Measurements from ENCODE around the gene KLHL28.

Gene KLHL28

GRCh38 chr14:44960646-44961045 is 1.1 kb downstream of the KLHL28 start:
- no peak for DNase-seq (ENCODE audit: low read depth)

- no peak for DNase-seq (ENCODE audit: low read depth)
These were observed 1.6 kb downstream of the KLHL28 start for GRCh38 chr14:44960146-44960545.

- DNase-seq (ENCODE audit: low read depth): no peak
These were observed 2.2 kb downstream of the KLHL28 start for GRCh38 chr14:44959538-44959937.

DNA sequence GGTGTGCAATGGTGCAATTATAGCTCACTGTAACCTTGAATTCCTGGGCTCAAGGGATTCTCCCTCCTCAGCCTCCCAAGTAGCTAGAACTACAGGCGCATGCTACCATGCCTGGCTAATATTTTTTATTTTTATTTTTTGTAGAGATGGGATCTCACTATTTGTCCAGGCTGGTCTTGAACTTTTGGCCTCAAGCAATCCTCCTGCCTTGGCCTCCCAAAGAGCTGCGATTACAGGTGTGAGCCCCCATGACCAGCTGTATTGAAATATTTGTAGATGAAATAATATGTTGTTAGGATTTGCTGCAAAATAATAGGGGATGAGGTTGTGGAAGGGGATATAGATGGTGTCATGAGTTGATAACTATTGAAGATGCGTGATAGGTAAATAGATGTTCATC is 4.9 kb downstream of the KLHL28 start:
- DNase-seq (ENCODE audit: low read depth): no peak

DNA sequence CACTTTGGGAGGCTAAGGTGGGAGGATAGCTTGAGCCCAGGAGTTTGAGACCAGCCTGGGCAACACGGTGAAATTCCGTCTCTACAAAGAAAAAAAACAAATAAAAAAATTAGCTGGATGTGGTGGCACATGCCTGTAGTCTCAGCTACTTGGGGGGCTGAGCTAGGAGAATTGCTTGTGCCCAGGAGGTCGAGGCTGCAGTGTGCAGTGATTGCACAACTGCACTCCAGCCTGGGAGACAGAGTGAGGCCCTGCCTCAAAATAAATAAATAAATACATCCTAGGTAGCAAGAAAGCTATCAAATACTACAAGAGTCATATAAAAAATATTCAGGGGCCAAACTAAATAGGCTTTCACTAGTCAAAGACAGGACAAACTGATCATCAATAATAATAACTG is 6.2 kb downstream of the KLHL28 start:
- no peak for DNase-seq (ENCODE audit: low read depth)

DNA sequence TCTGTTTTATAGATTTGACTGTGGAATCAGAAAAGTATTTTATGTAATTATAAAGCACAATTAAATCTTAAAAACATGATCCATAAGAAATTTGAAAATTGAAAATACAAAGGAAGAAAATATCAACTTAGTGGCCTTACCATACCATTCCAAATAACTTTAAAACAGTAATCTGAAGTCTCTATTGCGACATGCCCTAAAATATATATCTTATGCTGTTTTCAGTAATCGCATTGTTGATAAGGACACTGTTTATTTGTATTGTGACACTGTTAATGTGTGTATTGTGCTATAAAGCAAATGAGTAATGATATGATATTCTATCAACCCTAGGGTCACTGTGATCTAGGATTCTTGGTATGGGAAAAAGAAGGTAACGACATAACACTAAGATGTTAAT is 7.0 kb downstream of the KLHL28 start:
- DNase-seq (ENCODE audit: low read depth): no peak

GRCh38 chr14:44952391-44953110 is 9.2 kb downstream of the KLHL28 start:
- DNase-seq (ENCODE audit: low read depth): no peak

DNA sequence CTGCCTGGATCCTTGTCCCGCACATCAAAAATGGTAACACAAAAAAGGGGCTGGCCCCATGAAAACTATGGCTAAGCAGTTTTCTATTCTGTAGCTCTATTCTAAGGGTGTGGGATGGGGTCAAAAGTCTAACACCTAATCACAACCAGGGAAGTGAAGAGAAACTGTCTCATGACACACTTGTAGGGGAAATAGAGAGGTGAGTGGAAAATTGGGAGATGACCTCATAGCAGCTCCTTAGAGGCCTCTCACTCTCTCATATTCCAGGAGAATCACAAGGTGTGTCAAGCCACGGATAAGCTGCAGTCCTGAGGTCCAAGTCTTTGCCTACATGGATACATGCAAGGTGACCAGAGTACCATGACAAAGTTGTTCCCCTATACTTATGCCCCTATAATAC is 10.7 kb downstream of the KLHL28 start:
- DNase-seq (ENCODE audit: low read depth): no peak

- no peak for DNase-seq (ENCODE audit: low read depth)
These were observed 16.5 kb downstream of the KLHL28 start for GRCh38 chr14:44945264-44945663.

DNA sequence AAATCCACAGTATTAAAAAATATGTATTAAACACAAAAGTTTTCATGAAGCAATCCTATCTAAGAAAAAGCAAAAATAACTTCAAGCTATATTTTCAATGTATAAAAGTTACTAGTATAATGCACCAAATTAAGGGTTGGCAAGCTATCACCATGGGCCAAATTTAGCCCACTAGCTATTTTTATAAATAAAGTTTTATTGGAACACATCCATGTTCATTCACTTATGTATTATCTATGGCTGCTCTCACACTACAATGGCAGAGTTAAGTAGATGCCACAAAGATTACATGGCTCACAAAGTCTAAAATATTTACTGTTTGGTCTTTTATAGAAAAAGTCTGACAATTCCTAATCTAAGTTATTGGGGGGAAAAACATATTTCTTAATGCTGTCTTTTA is 17.6 kb downstream of the KLHL28 start:
- no peak for DNase-seq (ENCODE audit: low read depth)

DNA sequence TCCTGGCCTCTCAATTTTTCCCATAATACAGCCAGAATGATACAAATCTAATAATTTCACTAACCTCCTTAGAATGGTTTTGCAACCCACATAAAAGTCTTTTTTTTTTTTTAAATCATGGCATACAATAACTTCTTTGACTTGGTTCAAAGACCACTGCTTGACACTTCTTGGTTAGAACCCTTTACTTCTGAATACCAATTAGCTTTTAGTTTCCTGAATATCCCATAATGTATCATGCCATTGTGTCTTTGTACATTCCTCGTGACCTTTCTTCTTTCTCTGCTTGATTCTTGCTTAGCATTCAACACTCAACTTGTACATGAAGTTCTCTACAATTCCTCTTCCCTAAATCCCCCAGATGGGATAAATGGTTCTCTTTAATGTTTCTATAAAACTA is 19.3 kb downstream of the KLHL28 start:
- no peak for DNase-seq (ENCODE audit: low read depth)

DNA sequence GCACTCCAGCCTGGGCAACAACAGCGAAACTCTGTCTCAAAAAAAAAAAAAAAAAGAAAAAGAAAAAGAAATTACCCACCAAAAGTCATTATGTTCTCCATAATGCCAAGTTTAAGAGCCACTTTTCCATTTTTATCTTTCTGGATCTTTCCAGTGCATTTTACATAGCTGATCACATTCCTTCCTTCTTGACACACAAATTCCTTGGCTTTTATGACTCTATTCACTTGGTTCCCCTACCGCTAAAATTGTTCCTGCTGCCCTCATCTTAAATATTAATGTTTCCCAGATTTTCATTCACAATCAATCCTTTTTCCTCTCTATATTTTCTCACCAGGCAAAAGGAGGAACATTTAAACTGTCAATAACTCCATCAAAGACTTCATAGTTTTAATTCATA is 20.2 kb downstream of the KLHL28 start:
- no peak for DNase-seq (ENCODE audit: low read depth)

GRCh38 chr14:44940944-44941343 is 20.8 kb downstream of the KLHL28 start:
- no peak for DNase-seq (ENCODE audit: low read depth)

DNA sequence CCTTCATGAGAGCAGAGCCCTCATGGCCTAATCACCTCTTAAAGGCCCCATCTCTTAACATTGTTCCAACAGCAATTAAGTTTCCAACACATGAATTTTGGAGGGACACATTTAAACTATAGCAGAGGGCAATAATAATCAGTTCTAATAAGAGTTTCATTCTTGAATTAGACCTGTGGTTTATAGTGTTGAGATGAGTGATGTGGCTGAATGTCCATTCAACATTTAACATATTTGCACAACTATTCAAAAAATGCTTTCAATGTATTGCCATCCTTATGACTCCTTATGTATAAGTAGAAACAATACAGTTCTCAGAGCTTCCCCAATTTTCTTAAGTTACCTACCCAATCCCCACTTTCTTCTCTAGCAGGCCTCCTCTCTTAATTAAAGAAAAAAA is 21.5 kb downstream of the KLHL28 start:
- no peak for DNase-seq (ENCODE audit: low read depth)

GRCh38 chr14:44937547-44937946 is 24.2 kb downstream of the KLHL28 start:
- DNase-seq (ENCODE audit: low read depth): no peak

DNA sequence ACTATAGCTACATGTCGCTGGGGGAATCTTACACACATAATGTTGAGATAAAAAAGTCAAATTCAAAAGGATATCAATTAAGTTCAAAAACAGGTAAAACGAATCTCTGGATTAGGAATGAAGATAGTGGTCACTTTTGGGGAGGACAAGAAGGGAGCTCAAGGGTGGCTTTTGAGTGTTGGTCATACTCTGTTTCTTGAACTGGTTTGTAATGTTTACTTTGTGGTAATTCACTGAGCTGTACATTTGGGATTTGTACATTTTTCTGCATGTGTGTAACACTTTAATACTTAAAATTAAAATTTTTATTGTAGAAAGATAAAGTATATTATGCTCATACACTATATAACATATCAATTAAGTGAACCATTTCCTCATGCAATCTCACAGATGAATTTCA is 26.6 kb downstream of the KLHL28 start:
- no peak for DNase-seq (ENCODE audit: low read depth)

GRCh38 chr14:44928793-44929192 is 33.0 kb downstream of the KLHL28 start:
- DNase-seq (ENCODE audit: low read depth): no peak

DNA sequence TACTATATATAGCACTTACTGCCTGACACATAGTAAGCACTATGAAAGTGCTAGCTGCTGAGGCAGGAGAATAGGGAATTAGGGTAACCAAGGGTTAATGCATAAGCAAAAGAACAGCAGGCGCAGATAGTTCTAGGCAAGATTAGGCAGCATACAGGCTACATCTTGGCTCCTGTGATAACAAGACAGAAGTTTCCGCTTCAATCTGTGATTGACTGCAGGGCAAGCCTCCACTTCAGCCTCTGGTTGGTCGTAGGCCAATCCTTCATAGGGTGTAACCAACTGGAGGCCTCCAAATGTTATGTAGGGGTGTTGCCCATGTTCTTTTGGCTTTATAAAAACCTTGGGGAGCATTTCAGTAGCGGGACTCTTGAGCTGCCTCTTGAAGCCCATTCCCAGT is 46.9 kb downstream of the KLHL28 start:
- no peak for DNase-seq (ENCODE audit: low read depth)

DNA sequence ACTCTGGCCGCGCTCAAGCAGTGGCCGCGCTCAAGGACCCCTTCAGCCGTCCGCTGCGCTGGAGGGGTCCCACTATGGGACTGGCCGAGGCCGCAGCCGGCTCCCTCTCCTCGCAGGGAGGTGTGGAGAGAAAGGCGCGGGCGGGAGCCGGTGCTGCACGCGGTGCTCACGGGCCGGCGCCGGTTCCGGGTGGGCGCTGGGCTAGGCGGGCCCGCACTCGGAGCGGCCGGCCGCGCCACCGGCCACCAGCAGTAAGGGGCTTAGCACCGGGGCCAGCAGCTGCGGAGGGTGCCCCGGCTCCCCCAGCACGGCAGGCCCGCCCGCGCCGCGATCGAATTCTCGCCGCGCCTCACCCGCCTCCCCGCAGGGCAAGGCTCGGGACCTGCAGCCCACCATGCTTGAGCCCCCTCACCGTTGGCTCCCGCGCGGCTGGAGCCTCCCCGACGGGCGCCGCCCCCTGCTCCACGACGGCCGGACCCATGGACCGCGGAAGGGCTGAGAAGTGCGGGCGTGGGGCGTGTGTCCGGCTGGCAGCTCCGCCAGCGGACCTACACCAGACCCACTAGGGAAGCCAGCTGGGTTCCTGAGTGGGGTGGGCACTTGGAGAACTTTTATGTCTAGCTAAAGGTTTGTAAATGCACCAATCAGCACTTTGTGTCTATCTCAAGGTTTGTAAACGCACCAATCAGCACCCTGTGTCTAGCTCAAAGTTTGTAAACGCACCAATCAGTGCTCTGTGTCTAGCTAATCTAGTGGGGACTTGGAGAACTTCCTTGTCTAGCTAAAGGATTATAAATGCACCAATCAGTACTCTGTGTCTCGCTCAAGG is 49.5 kb downstream of the KLHL28 start:
- DNase-seq (ENCODE audit: low read depth): no peak

DNA sequence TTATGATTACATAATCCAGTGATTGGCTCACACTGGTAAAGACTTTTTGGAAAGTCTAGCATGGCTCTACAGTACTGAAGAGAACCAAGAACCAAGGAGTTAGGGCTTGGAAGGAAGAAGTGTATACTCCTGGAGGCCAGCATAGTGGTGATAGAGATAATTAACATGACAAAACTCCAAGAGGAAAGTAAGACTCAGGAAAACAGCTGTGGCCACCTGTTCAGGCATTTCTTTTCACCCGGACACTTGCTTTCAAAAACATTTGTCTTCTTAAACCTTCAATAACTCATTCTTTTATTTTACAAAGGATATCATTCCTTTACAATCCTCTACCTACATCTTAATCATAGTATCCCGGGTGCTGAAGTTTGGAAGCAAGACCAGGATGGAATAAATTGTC is 50.9 kb downstream of the KLHL28 start:
- no peak for DNase-seq (ENCODE audit: low read depth)

GRCh38 chr14:44901696-44902095 is 60.1 kb downstream of the KLHL28 start:
- DNase-seq (ENCODE audit: low read depth): no peak

DNA sequence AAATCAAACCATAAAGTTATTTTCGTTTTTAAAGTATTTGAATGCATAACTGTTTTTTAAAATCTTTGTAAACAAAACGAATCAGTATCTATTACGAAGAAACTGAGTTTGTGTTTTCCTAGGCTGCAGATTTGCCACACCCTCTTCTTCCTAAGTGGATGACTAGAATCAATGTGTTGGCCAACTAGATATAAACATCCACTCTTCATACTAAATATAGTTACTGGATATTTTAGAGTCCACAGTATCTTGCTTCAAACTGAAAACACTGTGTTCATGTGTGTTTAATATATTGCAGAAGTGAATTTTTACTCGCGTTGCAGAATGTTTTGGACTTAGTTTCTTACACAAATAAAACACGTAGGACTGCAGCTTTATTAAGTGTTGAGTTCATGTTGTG is 63.2 kb downstream of the KLHL28 start:
- no peak for DNase-seq (ENCODE audit: low read depth)

GRCh38 chr14:44897845-44898151 is 63.9 kb downstream of the KLHL28 start:
- DNase-seq (ENCODE audit: low read depth): no peak

All from activated T-helper 9 cell treated with anti-CD3 and anti-CD28 coated beads, Interleukin-2, amount 50 U/mL, for 16 hours (primary cell).